Activated T-cell treated with anti-CD3 and anti-CD28 coated beads for 4 hours (primary cell): ENCODE measurements around the gene KASH5.

Experiments
- DNase-seq: peaks from one replicate; pipeline ENCODE4 v3.0.0-alpha.2; 2020

Gene KASH5

GRCh38 chr19:49396738-49397505 is 8.9 kb downstream of the KASH5 start:
- DNase-seq = no peak

- no peak for DNase-seq
Observed at GRCh38 chr19:49398001-49398615, 10.1 kb downstream of the KASH5 start.

GRCh38 chr19:49398931-49399330 is 10.9 kb downstream of the KASH5 start:
- no peak for DNase-seq

DNA sequence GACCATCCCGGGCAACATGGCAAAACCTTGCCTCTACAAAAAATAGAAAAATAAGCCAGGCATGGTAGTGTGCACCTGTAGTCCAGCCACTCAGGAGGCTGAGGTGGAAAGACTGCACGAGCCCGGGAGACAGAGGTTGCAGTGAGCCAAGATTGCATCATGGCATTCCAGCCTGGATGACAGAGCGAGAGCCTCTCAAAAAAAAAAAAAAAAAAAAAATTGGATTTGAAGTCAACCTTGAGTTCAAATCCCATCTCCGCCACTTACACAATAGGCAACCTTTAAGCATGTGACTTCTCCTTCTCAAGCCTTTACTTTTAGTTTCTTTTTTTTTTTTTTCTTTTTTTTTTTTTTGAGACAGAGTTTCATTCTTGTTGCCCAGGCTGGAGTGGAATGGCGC is 12.0 kb downstream of the KASH5 start:
- no peak for DNase-seq

GRCh38 chr19:49403404-49404187 is 15.5 kb downstream of the KASH5 start:
- DNase-seq = no peak

DNA sequence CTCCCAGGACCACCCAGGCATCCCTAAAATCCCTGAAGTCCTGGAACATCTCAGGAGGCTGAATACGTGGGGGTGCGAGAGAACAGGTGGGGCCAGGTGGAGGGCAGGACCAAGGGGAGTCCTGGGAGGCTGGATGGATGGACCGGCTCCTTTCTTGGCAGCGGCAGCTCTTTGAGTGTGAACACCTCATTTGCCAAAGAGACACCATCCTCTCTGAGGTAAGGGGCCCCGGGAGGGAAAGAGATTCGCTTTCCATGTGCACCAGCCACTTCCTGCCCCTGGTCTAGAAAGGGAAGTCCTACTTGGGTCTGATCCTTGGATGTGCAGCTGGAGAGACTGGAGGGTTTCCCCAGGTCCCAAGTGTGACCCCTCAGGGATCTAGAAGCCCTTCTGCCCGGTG is 19.0 kb downstream of the KASH5 start:
- DNase-seq = no peak

DNA sequence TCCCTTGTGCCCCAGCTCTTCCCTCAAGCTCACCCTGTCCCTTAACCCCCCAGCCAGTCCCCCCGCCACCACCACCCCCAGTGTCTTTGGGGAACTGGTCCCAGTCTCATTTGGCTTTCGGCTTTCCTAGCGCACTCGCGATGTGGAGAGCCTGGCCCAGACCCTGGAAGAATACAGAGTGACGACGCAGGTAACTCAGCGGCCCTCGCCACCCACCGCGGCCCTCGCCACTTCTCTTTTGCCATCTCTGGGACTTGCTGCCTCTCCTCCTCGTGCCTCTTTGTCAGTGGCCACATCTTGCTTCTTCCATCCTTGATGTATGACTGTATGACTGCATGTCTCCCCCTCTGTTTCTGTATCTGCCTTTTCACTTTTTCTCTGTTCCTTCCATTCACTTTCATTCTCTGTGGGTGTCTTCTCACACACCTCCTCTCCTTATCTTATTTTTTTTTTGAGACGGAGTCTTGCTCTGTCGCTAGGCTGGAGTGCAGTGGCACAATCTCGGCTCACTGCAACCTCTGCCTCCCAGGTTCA is 19.5 kb downstream of the KASH5 start:
- DNase-seq = no peak

DNA sequence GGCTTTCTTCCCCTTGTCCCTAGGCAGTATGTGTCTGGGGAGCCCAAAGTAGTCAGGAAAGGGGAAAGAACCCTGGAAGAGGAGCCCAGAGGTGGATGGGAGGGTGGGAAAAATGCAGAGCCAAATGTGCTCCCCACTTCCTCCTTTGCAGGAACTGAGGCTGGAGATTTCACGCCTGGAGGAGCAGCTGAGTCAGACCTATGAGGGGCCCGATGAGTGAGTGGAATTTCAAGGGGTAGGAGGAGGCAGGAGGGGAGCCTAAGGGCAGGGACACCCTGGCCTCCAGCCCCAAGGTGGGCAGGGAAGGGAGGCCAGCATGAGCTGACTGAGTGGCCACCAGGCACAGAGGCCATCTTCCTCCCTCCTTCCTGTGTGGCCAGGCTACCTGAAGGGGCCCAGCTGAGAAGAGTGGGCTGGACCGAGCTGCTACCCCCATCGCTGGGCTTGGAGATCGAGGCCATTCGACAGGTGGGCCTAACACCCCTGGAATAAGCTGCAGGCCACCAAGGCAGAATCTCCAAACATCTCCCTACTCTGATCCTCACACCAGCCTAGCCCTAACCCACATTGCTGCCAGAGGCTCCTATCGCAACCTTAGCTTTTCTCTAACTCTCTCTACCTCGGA is 20.9 kb downstream of the KASH5 start:
- DNase-seq = no peak

- DNase-seq = no peak
Observed at GRCh38 chr19:49409441-49410029, 21.5 kb downstream of the KASH5 start.

GRCh38 chr19:49411681-49412326 is 23.8 kb downstream of the KASH5 start:
- no peak for DNase-seq

DNA sequence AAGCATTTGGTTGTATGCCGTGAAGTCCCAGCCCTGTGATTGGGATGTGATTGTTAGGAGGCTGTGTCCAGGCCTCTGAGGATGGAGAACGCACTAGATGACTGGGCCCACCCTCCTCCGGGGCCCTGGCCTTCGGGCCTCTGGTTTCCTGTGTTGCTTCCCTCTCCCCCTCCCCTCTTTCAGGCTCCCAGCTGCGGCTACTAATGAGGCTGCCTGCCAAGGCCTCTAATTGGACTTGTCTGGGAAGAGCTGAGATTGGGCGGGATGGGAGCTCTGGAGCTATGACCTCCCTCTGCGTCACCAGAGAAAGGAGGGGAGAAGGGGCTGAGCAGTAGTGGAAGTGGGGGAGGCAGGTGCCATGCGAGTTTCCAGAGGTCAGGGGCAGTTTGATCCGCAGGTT is 25.3 kb downstream of the KASH5 start:
- DNase-seq = no peak

- DNase-seq = no peak
Observed at GRCh38 chr19:49414256-49414655, 26.2 kb downstream of the KASH5 start.

GRCh38 chr19:49415102-49415809 is 27.2 kb downstream of the KASH5 start:
- no peak for DNase-seq

- no peak for DNase-seq
Observed at GRCh38 chr19:49415810-49416200, 27.8 kb downstream of the KASH5 start.

GRCh38 chr19:49417088-49417487 is 29.0 kb downstream of the KASH5 start:
- no peak for DNase-seq

GRCh38 chr19:49418511-49418910 is 30.5 kb downstream of the KASH5 start:
- DNase-seq = no peak

- no peak for DNase-seq
Observed at GRCh38 chr19:49419173-49419572, 31.1 kb downstream of the KASH5 start.

DNA sequence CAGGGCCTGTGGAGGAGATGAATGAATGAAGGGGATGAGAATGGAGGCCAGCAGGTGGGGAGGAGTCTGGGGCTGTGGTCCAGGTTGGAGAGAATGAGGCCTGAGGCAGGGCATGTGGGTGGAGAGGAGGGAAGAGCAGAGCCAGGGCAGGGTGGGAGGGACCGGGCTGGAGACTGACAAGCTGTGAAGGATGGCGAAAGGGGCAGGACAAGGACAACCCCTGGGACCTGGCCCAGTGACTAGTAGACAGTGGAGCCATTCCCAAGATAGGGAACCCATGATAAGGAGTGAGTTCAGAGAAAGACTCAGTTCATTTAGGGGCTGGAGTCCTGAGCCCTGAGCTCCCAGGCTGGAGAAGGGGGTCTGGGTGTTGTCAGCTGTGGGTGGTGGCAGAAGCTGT is 32.2 kb downstream of the KASH5 start:
- no peak for DNase-seq

DNA sequence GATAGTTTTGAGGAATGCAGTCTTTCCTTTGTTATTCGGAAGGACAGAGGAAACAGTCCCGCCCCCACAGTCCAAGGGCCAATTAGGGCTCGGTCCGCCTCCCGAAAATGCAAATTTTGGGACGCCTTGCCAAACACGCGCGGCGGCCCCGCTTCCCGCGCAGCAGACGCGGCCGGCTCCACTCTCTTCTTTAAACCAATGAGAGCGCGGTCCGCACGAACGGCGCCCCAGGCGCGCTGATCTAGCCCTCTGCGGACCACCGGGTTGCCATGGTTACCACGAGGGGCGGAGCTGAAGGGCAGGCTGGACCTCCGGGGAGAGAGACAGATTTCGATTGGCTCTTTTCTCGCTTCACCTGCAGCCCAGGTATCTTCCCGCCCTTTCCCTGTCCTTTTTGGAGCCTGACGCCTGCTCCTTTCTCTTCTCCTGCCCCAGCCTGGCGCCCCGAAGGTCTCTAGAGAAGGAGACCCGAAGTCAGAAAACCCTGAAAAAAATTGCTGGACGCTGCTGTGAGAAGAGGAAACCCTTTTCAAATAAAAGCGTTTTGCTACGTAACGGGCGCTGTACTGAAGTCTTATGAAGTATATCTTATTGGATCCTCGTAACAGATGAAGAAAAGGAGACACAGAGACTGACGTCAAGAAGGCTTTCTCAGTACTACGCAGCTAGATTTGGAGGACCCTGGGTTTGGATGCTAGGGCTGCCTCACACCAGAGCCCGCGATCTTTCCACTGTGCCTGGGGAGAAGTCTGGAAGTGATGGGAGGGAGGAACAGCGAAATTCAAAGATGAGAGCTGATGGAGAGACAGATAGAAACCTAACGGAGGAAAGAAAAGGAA is 33.2 kb downstream of the KASH5 start:
- no peak for DNase-seq

DNA sequence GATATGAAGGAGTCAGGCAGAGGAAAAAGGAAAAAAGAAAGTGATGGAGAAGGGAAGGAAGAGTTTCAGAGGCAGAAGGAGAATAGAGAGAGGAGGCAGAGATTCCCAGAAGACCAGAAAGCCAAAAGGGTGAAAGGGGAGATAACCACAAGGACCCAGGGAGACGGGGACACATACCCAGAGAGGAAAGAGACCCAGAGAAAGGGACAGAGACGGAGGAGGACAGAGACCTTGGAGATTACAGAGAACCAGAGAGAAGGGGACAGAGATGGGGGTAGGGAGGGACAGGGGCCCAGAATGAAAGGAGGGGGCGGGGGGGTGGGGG is 33.8 kb downstream of the KASH5 start:
- DNase-seq = no peak
